ENCODE measurements around the gene MIS18A.

- TF ChIP-seq CTCF (conservative IDR thresholded peaks at IDR 0.05; ENCODE audit: low read length) (no peak), EZH2phosphoT487 (IDR thresholded peaks at IDR 0.05; ENCODE audit: borderline replicate concordance) (no peak)
These were observed 8.1 kb downstream of the MIS18A start for GRCh38 chr21:32270748-32271147.
